Mucosa of gallbladder (tissue), 1 donor: ENCODE measurements around the gene VAV2. TPM values are rescaled to one million over a fixed set of nuclear protein-coding genes. Genes with fewer than 3 reads are reported as not detected.

Source experiments
- DNase-seq: peaks from one replicate; pipeline ENCODE4 v3.0.0-alpha.2; 2020; ENCODE audit warnings: low spot score
- total RNA-seq: library from RNA; stranded (reverse); gene quantifications from one replicate; pipeline ENCODE4 v1.2.1, GENCODE V29; 2021
- donor health status: DM: no; HTN: no; CAD: no.

Gene VAV2
- total RNA-seq, 1 donor from 2014 or later = 64.4 TPM

GRCh38 chr9:133782157-133783130 is 209.7 kb downstream of the VAV2 start:
- DNase-seq = peak; percentile 75

GRCh38 chr9:133781828-133782135 is 210.3 kb downstream of the VAV2 start:
- DNase-seq = no peak

DNA sequence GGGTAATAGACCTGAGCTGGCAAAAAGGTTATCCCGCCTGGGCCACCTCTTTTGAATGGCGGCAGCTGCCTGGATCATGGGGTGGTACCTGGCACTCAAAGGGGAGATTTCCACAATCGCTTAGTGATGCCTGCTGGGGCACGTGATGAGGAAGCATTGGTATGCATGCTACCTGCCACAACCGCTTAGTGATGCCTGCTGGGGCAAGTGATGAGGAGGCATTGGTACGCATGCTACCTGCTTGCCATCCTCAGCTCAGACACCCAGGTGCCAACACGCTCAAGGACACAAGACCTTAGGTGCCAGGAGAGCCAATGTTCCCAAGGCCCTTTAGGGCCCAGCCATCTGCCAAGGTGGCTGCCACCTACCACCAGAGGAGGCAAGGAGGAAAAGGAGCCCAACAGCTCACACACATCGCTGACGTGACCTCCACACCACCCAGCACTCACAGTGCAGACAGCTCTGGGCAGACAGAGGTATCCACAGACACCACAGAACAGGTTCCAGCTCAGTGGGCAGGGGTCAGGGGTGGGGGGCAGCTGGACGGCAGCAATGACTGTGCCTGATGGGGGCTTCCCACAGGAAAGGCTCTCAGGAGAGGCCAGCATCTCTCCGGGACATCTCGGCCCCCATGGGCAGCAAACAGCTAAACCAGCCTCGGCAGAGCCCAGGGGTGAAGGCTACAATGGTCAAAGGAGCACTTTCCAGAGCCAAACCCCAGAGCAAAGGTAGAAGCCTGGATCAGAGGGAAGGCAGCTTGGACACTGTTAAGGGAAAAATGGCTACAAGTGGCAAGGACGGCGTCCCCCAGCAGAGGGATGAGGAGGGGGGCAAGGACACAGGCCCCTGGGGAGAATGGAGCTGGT is 210.9 kb downstream of the VAV2 start:
- no peak for DNase-seq

DNA sequence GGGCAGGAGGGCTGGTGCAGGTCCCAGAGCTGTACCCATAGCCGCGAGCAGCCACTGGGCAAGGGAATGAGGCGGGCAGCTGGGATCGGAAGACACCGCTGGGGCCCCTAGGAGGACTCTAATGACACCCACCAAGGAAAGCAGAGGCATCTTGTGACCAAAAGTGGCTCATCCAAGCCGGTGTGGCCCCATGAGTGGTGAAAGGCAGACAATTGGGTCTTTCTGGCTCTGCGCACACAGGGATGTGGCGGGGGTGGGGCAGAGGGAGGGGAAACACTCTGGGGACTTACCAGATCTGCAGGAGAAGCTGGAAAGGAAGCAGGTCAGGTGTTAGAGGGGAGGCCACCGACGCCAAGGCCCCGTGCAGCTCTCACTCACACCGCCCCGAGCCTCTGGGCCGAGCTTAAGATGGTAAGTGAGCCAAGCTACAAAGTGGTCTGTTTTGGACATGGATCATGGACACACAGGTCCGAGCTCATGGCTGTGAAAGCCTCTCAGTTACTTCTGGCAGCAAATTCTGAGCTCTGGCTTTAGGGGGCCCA is 211.6 kb downstream of the VAV2 start:
- DNase-seq = no peak

DNA sequence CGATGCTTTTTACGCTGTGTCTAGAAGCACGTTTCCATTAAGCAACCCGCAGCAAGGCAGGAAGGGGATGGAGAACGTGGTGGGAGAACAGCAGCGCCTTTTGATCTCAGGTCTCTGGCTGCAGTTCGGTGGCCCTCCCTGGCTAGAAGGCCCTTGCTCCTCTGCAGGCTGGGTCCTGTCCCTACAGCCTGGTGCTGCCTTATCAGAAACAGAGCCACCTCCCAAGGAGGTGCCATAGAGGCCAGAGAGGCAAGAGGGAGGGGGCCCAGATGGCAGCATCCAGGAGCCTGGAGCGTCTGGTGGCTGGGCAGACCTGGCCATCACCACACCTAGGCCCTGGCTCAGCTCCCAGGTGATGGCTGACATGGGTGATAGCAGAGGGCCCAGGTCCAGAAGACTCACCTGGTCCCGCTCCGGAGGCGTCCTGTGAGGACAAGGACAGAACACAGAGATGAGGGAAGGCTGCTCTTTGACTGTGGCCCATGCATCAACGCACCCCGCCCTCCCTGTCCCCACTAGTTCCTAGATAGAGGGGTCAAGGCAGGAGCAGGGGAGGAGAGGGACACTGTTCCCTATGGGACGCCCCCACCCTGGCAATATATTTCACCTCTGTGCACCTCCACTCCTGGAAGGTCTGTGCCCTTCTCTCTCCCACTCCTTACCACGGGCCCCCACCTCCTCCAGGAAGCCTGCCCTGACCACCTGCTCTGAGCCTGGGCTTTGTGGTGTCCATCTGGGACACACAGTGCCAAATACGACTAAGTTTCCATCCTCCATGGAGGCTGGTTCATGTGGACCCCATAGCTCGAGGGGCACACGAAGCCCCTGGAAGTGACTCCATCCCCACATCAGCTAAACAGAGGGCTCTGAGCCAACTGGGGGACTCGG is 212.4 kb downstream of the VAV2 start:
- DNase-seq = no peak

- no peak for DNase-seq
Observed at GRCh38 chr9:133779081-133779480, 213.0 kb downstream of the VAV2 start.

GRCh38 chr9:133778336-133779013 is 213.6 kb downstream of the VAV2 start:
- no peak for DNase-seq

DNA sequence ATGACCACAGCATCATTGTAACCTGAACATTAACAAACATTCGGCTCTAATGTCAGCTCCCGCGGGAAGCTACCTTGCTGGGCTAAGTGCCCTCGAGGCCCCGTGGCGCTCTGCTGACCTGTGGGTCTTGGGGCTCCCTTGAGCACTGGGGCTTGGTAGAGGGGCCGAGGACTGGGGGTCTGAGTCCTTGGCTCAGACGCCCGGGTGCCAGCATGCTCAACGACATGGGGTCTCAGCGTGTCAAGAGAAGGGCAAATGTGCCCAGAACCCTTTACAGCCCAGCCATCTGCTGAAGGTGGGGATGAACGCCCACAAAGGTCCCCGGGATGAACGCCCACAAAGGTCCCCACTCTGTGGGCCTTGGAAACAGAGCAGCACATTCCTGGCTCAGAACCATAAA is 214.3 kb downstream of the VAV2 start:
- no peak for DNase-seq

GRCh38 chr9:133777068-133777791 is 214.9 kb downstream of the VAV2 start:
- DNase-seq = no peak

DNA sequence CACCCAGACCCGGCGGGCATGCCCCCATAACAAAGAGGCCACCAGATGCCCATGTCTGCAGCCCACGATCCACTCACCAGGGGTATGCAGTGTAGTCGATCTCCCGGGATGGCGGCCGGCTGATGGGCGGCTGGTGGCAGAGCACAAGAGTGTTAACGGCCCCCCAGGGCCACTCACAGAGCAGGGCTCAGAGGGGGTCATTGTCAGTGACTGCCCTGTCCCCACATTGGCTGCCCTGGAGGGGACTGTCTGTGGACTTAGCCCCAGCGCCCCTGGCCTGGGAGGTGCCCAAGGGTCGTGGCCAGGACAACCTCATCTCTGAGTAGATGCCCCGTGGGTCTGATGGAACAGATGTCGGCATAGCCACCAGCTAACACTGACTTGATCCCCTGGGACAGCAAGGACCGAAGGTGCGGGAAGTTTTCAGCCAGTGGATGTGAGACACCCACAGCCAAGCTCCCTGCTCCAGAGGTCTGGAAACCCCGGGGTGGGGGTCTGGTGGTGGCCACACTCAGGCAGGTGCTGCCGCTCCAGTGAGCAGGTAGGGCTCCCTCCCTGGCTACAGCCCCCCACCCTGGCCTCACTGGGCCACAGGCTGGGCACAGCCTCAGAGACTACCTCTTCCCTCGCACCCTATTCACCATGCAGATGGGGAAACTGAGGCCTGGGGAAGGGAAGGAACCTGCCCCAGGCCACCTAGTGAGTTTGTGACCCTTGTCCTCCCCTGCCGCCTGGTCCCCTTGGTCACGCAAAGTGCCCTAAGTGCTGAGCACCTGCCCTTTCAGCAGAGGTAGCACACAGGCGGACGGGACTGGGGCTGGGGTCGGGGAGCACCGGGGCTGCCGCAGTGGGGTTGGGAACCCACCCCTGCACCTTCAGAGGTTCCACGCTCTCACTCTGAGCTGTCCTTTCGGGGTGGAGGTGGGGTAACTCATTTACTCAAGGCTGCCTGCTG is 215.9 kb downstream of the VAV2 start:
- no peak for DNase-seq

- DNase-seq = no peak
Observed at GRCh38 chr9:133775291-133775690, 216.8 kb downstream of the VAV2 start.

DNA sequence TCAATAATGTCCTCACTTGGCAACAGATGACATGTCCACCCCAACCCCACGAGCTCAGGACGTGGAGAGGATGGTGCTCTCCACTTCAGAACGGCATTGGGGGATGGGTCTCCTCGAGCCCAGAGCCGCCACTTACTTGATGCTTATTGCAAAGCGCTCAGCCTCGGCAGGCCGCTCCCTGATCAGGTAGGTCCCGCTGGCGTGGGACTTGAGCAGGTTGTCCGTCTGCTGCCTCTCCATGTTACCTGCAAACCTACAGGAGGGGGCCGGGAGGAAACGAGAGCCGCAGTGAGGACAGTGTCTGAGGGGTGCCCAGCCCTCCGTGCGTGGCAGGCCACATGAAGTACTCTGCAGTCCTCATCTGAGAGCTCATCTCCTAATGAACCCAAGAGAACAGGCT is 217.3 kb downstream of the VAV2 start:
- DNase-seq = no peak

GRCh38 chr9:133773889-133774655 is 218.1 kb downstream of the VAV2 start:
- DNase-seq = no peak

DNA sequence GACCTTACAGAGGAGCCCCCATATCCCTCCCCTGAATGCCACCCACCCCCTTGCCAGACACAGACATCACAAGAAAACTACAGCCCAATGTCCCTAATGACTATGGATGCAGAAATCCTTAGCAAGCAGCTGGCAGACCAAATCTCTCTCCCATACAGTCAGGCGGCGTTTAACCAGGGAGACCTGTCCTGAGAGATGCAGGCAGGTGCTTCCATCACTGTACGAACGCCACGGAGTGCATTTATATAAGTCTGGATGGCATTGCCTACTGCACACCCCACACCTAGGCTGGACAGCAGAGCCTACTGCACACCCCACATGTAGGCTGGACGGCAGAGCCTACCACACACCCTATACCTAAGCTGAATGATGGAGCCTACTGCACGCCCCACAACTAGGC is 219.5 kb downstream of the VAV2 start:
- no peak for DNase-seq

DNA sequence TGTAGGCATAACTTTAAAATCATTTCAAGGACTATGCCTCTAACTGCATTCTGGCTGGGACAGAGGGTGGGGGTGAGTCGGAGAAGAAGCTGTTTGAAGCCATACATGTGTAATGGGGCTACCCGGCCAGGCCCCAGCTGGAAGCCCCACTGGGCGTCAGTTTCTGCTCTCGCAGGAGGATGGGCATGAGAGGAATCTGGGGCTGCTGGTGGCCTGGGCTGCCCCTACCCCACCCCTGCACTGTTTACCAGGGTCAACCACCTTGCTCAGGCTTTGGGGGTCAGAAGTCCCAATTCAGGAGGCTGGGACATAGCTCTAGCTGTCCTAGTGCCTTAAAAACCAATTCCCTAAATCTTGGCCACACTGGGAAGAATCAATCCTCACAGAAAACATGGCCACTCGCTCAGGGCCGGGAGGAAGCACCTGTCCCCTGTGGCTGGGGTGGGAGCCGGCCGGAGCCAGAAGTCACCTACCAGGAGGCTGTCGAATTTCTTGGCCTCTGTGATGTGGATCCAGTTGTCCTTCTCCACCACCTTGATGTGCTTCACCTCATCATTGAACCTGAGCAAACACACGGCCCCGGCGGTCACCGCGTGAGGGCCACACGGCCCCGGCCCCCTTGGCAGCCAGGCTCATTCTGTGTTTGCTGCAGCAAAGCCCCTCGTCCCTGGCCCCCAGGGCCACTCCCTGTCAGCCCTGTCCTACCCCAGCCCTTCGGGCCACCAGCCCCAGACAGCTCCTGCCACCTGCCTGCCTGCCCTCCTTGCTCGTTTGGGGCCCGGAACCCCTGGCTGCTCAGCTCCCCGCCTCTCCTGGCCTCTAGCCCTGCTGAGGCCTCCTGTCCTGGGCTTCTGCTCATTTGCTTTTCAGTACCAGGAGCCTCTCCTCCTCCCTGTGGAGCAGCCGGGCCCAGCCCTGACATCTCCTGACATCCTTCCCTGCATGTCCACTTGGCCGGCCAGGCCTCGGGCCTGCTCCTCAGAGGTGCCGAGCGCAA is 220.3 kb downstream of the VAV2 start:
- DNase-seq = no peak

- DNase-seq = peak; percentile 9
Observed at GRCh38 chr9:133770076-133770777, 221.9 kb downstream of the VAV2 start.
